Stimulated activated CD8-positive, alpha-beta memory T cell treated with anti-CD3 and anti-CD28 coated beads, Interleukin-12 subunit alpha, Interleukin-12 subunit beta, amount 100 ng/mL, for 24 hours (primary cell): ENCODE measurements around the gene TTC9.

Experiments used
- DNase-seq: peaks from one replicate; pipeline ENCODE4 v3.0.0-alpha.2; 2020; ENCODE audit errors: extremely low read depth

Gene TTC9

DNA sequence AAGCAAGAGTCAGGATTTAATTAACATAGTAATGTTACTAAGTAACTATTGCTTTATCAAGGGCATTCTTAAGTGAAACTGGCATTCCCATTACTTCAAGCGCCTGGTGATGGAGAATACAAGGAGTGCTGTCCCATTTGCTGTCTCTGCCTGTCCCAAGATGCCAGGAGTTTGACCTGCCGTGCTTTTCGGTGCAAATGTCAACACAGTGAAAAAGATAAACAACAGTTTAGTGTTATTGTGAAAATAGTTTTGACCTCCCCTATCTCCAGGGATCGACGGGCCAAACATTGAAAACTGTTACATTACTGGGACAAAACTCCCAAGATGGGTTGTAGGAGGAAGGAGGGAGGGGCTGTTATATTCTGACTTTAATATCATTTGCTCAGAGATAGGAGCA lies 74.8 kb downstream of the TTC9 start:
- no peak for DNase-seq

- no peak for DNase-seq
Measured at GRCh38 chr14:70716958-70717357, 75.2 kb downstream of the TTC9 start.

DNA sequence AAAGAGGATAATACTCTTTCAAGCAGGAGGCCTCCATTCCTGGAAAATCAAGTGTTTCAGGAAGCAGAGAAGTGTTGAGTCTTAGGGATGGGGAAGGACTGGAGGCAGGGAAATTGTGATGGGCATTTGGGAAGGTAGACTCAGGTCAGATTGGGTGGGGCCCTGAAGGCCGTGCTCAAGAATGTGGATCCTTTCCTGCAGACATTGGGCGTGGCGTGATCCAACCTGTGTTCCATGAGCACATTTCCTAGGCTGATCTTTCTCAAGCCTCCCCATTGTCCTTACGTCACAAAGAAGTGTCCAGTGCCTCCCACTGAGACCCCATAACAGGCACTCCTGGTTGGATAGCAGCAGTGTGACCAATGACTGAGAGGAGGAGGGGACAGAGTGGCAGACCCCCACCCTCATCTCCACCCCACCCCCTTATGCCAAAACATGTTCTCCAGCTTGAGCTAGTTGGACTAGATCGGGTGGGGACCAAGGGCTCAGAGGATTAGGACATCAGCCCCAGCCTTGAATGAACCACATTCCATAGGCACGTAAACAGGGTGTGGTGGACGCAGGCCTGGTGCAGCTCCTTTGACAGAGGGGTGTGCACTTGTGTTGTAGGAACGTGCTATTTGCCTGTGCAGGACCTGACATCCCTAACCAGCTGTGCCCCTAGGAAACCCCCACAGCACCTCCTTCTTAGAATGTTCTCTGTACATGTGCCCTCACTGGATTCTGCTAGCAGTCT lies 76.8 kb downstream of the TTC9 start:
- DNase-seq = no peak

DNA sequence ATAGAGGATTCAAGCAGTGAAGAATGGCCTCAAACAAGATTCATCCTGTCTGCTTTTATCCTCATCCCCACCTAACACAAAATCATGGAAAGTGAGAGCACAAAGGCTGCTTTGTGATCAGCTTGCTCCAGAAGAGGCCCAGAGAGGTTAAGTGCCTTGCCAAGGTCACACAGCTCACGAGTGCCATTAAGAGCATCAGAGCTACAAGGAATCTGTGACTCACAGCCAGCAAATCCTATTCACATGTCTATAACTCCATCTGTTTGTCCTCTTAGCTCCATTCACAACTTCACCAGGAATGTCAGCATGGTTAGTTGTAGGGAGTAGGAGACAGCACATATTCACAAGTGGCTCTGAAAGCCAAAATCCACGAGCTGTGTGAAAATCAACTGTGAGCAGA lies 79.8 kb downstream of the TTC9 start:
- DNase-seq = no peak

GRCh38 chr14:70722418-70722817 lies 80.7 kb downstream of the TTC9 start:
- DNase-seq = no peak

- no peak for DNase-seq
Measured at GRCh38 chr14:70723276-70723675, 81.6 kb downstream of the TTC9 start.

DNA sequence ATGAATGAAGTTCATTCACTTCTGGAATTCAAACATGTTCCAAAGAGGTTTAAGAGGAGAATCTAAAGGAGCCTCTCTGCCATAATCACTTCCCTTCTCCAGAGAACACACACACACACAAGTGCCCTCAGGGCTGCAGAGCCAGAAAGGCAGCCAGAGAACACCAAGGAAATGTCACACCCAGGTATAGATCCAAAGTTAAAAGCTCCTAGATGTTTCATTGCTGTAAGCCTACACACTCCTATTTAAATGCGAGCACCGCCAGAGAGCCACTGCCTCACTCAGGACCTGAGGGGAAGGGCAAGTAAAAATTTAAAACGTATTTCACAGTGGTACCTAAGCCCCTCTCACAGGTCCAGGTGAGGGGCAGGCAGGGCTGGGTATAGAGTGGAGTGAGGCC lies 82.4 kb downstream of the TTC9 start:
- no peak for DNase-seq

DNA sequence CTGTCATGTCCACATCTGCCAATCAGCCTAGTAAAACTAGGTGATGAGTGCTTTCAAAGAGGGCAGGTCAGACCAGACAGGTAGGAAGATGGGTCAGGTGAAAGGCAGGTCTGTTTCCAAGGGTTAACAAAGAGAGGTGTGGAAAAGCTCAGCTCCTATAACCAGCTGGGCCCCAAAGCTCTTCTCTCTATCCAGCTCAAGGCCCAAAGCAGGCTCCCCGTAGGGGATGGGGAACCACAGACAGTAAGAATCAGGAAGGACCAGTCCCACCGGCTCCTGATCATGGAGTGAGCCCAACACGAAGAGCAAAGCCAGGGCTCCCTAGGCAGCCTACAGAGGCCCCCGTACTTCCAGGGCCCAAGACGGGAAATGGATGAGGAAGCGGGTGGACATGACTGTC lies 83.2 kb downstream of the TTC9 start:
- no peak for DNase-seq
